Mesenchymal stem cell (in vitro differentiated cells and primary cell): ENCODE results near the gene OR2A5. TPM values are rescaled to one million over a fixed set of nuclear protein-coding genes. Genes with fewer than 3 reads are reported as not detected.

Source experiments
- DNase-seq: peaks from one replicate; pipeline ENCODE4 v3.0.0-alpha.2; 2013
- H2AFZ ChIP-seq: one replicate; pipeline ENCODE4 v1.6.1; 2013; ENCODE audit warnings: low read depth, mild to moderate bottlenecking, control low read depth, inconsistent platforms, low read length, moderate library complexity
- H2AK5ac ChIP-seq: 2 replicates; pipeline ENCODE4 v1.6.1; 2013; ENCODE audit warnings: low read length, moderate library complexity, mild to moderate bottlenecking, inconsistent platforms; ENCODE audit not compliant: severe bottlenecking
- H2BK120ac ChIP-seq: one replicate; pipeline ENCODE4 v1.6.1; 2013; ENCODE audit warnings: low read depth, mild to moderate bottlenecking, inconsistent platforms, low read length, moderate library complexity
- H2BK12ac ChIP-seq, 2 experiments: one replicate each; pipeline ENCODE4 v1.6.1; 2013; ENCODE audit warnings: inconsistent platforms in 2 of 2, low read length in 2 of 2, mild to moderate bottlenecking in 2 of 2, moderate library complexity in 2 of 2, control low read depth in 1 of 2
- H2BK15ac ChIP-seq: one replicate; pipeline ENCODE4 v1.6.1; 2013; ENCODE audit warnings: mild to moderate bottlenecking, low read depth, inconsistent platforms; ENCODE audit not compliant: poor library complexity, severe bottlenecking
- H2BK5ac ChIP-seq: 2 replicates; pipeline ENCODE4 v1.6.1; 2013; ENCODE audit warnings: low read depth, mild to moderate bottlenecking, low read length, control low read depth, inconsistent platforms; ENCODE audit not compliant: poor library complexity, severe bottlenecking
- H3K14ac ChIP-seq, 2 experiments: one replicate each; pipeline ENCODE4 v1.6.1; 2013; ENCODE audit warnings: inconsistent platforms in 2 of 2, low read length in 2 of 2, control low read depth in 1 of 2, mild to moderate bottlenecking in 1 of 2, moderate library complexity in 1 of 2
- H3K18ac ChIP-seq, 2 experiments: one replicate each; pipeline ENCODE4 v1.6.1; 2013; ENCODE audit warnings: inconsistent platforms in 2 of 2, low read length in 2 of 2, control low read depth in 1 of 2, low read depth in 1 of 2, mild to moderate bottlenecking in 1 of 2
- H3K23ac ChIP-seq, 2 experiments: one replicate each; pipeline ENCODE4 v1.6.1; 2013; ENCODE audit warnings: inconsistent platforms in 2 of 2, low read length in 2 of 2, mild to moderate bottlenecking in 2 of 2, moderate library complexity in 2 of 2, control low read depth in 1 of 2
- H3K27ac ChIP-seq: 2 replicates; pipeline ENCODE4 v1.5.1; 2013; ENCODE audit warnings: mild to moderate bottlenecking, moderate library complexity, low read length, control low read depth, inconsistent platforms; ENCODE audit not compliant: poor library complexity, severe bottlenecking
- H3K27me3 ChIP-seq, 2 experiments: 2 replicates each; pipeline versions ENCODE4 v1.6.1 to v1.7.0; 2013; ENCODE audit warnings: low read length in 2 of 2, mild to moderate bottlenecking in 2 of 2, moderate library complexity in 2 of 2, control low read depth in 1 of 2, inconsistent platforms in 1 of 2; ENCODE audit not compliant: control insufficient read depth in 1 of 2, insufficient read depth in 1 of 2
- H3K36me3 ChIP-seq, 2 experiments: 2 replicates each; pipeline versions ENCODE4 v1.6.1 to v1.7.0; 2013; ENCODE audit warnings: low read length in 2 of 2, control low read depth in 1 of 2, inconsistent platforms in 1 of 2, low read depth in 1 of 2, mild to moderate bottlenecking in 1 of 2; ENCODE audit not compliant: insufficient read depth in 2 of 2, control insufficient read depth in 1 of 2
- H3K4ac ChIP-seq, 2 experiments: one replicate each; pipeline ENCODE4 v1.6.1; 2013; ENCODE audit warnings: inconsistent platforms in 2 of 2, low read length in 2 of 2, mild to moderate bottlenecking in 2 of 2, moderate library complexity in 2 of 2, control low read depth in 1 of 2, low read depth in 1 of 2
- H3K4me1 ChIP-seq: 2 replicates; pipeline ENCODE4 v1.6.1; 2013; ENCODE audit warnings: low read depth, low read length, control low read depth; ENCODE audit not compliant: control insufficient read depth, insufficient read depth
- H3K4me2 ChIP-seq: 2 replicates; pipeline ENCODE4 v1.6.1; 2013; ENCODE audit warnings: low read length, mild to moderate bottlenecking, inconsistent platforms; ENCODE audit not compliant: poor library complexity, severe bottlenecking
- H3K4me3 ChIP-seq, 2 experiments: 2 replicates each; pipeline versions ENCODE4 v1.5.1 to v1.7.0; 2013; ENCODE audit warnings: low read length in 2 of 2, mild to moderate bottlenecking in 2 of 2, control low read depth in 1 of 2, low read depth in 1 of 2; ENCODE audit not compliant: insufficient read depth in 1 of 2
- H3K79me1 ChIP-seq: replicated peaks from 2 replicates; pipeline ENCODE4 v1.6.1; 2013; ENCODE audit warnings: mild to moderate bottlenecking, control low read depth, low read length, inconsistent platforms; ENCODE audit not compliant: poor library complexity, severe bottlenecking
- H3K9ac ChIP-seq: 2 replicates; pipeline ENCODE4 v1.7.0; 2013; ENCODE audit warnings: mild to moderate bottlenecking, low read length, moderate library complexity
- H3K9me3 ChIP-seq: 2 replicates; pipeline ENCODE4 v1.7.0; 2013; ENCODE audit warnings: mild to moderate bottlenecking, low read length; ENCODE audit not compliant: control insufficient read depth
- H4K8ac ChIP-seq: one replicate; pipeline ENCODE4 v1.6.1; 2013; ENCODE audit warnings: inconsistent platforms, mild to moderate bottlenecking, low read length, moderate library complexity
- H4K91ac ChIP-seq: one replicate; pipeline ENCODE4 v1.6.1; 2013; ENCODE audit warnings: mild to moderate bottlenecking, low read length, inconsistent platforms
- small RNA-seq: library from polyadenylated mRNA; stranded (forward); fragments of <200 nt; extraction: miRNeasy Mini kit (QIAGEN cat#:217004); gene quantifications from one replicate; pipeline ENCODE3, GENCODE V24; 2013; ENCODE audit warnings: low read depth

Gene OR2A5

GRCh38 chr7:144102041-144102440, 53.3 kb downstream of the OR2A5 start:
- Histone ChIP-seq H3K27ac (no peak overlapping the region), H3K36me3 (no peaks in the 10 kb centered on the region), H3K14ac (no peak overlapping the region), H3K27me3 (no peaks in the 10 kb centered on the region), H2AFZ (no peak overlapping the region), H2AK5ac (no peak overlapping the region), H4K91ac (no peak overlapping the region), H2BK15ac (no peak overlapping the region), H3K9ac (no peak overlapping the region), H3K4me2 (no peak overlapping the region), H3K4me3 (no peak overlapping the region), H3K18ac (no peak overlapping the region), H3K4me1 (no peaks in the 10 kb centered on the region), H3K79me1 (no peaks in the 10 kb centered on the region), H3K4ac (no peak overlapping the region), H4K8ac (no peak overlapping the region), H2BK120ac (no peak overlapping the region), H2BK5ac (no peak overlapping the region), H2BK12ac (no peak overlapping the region), H3K23ac (no peak overlapping the region), H3K9me3 (no peaks in the 10 kb centered on the region)
- DNase-seq, result no peak

- no peak overlapping the region for H2BK12ac ChIP-seq
- H3K14ac ChIP-seq, result no peak overlapping the region
- no peak overlapping the region for H3K27ac ChIP-seq
- no peak overlapping the region for H2BK5ac ChIP-seq
- no peak overlapping the region for H2AK5ac ChIP-seq
- H3K23ac ChIP-seq, result no peak overlapping the region
- no peak overlapping the region for H2BK120ac ChIP-seq
- H3K27me3 ChIP-seq, result no peaks in the 10 kb centered on the region
- H3K4me1 ChIP-seq, result no peaks in the 10 kb centered on the region
- H4K8ac ChIP-seq, result no peak overlapping the region
- H3K36me3 ChIP-seq, result no peaks in the 10 kb centered on the region
- H3K4me3 ChIP-seq, result no peak overlapping the region
- no peak for DNase-seq
- no peaks in the 10 kb centered on the region for H3K9me3 ChIP-seq
- H3K79me1 ChIP-seq, result no peaks in the 10 kb centered on the region
- no peak overlapping the region for H4K91ac ChIP-seq
- no peak overlapping the region for H2BK15ac ChIP-seq
- H2AFZ ChIP-seq, result no peak overlapping the region
- H3K4me2 ChIP-seq, result no peak overlapping the region
- H3K18ac ChIP-seq, result no peak overlapping the region
- H3K9ac ChIP-seq, result no peak overlapping the region
- no peak overlapping the region for H3K4ac ChIP-seq
Observed at GRCh38 chr7:144105211-144105610, 56.5 kb downstream of the OR2A5 start.

Small RNA genes lying within 50 kb of the gene (small RNA-seq; reads per million reads assigned to genes)
- gene OR2A41P, result not detected
